Measurements from ENCODE around the gene CALHM4.

DNA sequence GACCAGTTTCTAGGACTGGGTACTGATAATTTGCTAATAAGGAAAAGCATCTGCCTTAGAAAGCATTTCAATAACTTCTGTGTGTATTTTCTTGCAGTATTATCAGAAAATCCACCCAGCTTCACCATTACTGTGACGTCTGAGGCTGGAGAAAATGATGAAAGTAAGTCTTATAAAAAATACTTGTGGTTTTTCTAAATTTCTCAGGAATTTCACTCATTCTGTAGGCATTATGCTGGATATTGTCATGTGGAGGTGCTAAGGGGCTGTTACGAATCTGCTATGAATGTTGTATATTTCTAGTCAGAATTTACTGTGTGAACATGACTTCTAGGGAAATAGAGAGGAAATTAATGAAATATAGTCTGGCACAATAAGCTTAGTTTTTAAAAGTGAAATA, 26.6 kb downstream of the CALHM4 start:
- TF ChIP-seq POLR2AphosphoS5 (IDR thresholded peaks at IDR 0.05; ENCODE audit: low read depth, low read length) (no peak), RAD21 (IDR thresholded peaks at IDR 0.05; ENCODE audit: low read length) (no peak), GABPA (IDR thresholded peaks at IDR 0.05; ENCODE audit: low read depth) (no peak), SMC3 (IDR thresholded peaks at IDR 0.05; ENCODE audit: low read depth, low read length) (no peak), FOXM1 (IDR thresholded peaks at IDR 0.05; ENCODE audit: low read depth) (no peak), CHD2 (IDR thresholded peaks at IDR 0.05; ENCODE audit: low read length, partially characterized antibody) (no peak), EZH2phosphoT487 (IDR thresholded peaks at IDR 0.05; ENCODE audit: borderline replicate concordance, low read depth) (no peak), MXI1 (IDR thresholded peaks at IDR 0.05; ENCODE audit: low read depth, low read length) (no peak), JUND (IDR thresholded peaks at IDR 0.05) (no peak)
- TF ChIP-seq, protein P1, sequence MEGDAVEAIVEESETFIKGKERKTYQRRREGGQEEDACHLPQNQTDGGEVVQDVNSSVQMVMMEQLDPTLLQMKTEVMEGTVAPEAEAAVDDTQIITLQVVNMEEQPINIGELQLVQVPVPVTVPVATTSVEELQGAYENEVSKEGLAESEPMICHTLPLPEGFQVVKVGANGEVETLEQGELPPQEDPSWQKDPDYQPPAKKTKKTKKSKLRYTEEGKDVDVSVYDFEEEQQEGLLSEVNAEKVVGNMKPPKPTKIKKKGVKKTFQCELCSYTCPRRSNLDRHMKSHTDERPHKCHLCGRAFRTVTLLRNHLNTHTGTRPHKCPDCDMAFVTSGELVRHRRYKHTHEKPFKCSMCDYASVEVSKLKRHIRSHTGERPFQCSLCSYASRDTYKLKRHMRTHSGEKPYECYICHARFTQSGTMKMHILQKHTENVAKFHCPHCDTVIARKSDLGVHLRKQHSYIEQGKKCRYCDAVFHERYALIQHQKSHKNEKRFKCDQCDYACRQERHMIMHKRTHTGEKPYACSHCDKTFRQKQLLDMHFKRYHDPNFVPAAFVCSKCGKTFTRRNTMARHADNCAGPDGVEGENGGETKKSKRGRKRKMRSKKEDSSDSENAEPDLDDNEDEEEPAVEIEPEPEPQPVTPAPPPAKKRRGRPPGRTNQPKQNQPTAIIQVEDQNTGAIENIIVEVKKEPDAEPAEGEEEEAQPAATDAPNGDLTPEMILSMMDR (IDR thresholded peaks at IDR 0.05) = no peak
- TF ChIP-seq, protein P2, sequence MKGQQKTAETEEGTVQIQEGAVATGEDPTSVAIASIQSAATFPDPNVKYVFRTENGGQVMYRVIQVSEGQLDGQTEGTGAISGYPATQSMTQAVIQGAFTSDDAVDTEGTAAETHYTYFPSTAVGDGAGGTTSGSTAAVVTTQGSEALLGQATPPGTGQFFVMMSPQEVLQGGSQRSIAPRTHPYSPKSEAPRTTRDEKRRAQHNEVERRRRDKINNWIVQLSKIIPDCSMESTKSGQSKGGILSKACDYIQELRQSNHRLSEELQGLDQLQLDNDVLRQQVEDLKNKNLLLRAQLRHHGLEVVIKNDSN (IDR thresholded peaks at IDR 0.05; ENCODE audit: borderline replicate concordance, low read depth) = no peak
- TF ChIP-seq, protein P3, sequence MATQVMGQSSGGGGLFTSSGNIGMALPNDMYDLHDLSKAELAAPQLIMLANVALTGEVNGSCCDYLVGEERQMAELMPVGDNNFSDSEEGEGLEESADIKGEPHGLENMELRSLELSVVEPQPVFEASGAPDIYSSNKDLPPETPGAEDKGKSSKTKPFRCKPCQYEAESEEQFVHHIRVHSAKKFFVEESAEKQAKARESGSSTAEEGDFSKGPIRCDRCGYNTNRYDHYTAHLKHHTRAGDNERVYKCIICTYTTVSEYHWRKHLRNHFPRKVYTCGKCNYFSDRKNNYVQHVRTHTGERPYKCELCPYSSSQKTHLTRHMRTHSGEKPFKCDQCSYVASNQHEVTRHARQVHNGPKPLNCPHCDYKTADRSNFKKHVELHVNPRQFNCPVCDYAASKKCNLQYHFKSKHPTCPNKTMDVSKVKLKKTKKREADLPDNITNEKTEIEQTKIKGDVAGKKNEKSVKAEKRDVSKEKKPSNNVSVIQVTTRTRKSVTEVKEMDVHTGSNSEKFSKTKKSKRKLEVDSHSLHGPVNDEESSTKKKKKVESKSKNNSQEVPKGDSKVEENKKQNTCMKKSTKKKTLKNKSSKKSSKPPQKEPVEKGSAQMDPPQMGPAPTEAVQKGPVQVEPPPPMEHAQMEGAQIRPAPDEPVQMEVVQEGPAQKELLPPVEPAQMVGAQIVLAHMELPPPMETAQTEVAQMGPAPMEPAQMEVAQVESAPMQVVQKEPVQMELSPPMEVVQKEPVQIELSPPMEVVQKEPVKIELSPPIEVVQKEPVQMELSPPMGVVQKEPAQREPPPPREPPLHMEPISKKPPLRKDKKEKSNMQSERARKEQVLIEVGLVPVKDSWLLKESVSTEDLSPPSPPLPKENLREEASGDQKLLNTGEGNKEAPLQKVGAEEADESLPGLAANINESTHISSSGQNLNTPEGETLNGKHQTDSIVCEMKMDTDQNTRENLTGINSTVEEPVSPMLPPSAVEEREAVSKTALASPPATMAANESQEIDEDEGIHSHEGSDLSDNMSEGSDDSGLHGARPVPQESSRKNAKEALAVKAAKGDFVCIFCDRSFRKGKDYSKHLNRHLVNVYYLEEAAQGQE (IDR thresholded peaks at IDR 0.05; ENCODE audit: low read depth, low read length) = no peak
- TF ChIP-seq, protein P4, sequence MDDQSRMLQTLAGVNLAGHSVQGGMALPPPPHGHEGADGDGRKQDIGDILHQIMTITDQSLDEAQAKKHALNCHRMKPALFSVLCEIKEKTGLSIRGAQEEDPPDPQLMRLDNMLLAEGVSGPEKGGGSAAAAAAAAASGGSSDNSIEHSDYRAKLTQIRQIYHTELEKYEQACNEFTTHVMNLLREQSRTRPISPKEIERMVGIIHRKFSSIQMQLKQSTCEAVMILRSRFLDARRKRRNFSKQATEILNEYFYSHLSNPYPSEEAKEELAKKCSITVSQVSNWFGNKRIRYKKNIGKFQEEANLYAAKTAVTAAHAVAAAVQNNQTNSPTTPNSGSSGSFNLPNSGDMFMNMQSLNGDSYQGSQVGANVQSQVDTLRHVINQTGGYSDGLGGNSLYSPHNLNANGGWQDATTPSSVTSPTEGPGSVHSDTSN (IDR thresholded peaks at IDR 0.05) = no peak
